GM12878 (cell line): ENCODE measurements around the gene EXOSC10. TPM values are rescaled to one million over a fixed set of nuclear protein-coding genes. Genes with fewer than 3 reads are reported as not detected.

Experiments used
- BMI1 ChIP-seq: fragments of 450-650 bp; IDR thresholded peaks from 2 replicates; pipeline ENCODE4 v1.6.1; 2016; ENCODE audit warnings: mild to moderate bottlenecking, moderate library complexity, borderline replicate concordance
- CUX1 ChIP-seq: IDR thresholded peaks from 2 replicates; pipeline ENCODE4 v1.6.1; 2012; ENCODE audit warnings: improper control_type of control experiment, low read depth, low read length; ENCODE audit not compliant: insufficient replicate concordance
- EP300 ChIP-seq, 2 experiments: fragments of 150-350 bp in 1 of 2; IDR thresholded peaks; 2 replicates each; pipeline ENCODE4 v1.6.1; 2011 to 2012; ENCODE audit warnings: low read depth in 2 of 2, low read length in 2 of 2, borderline replicate concordance in 1 of 2, improper control_type of control experiment in 1 of 2, inconsistent platforms in 1 of 2; ENCODE audit not compliant: control insufficient read depth in 1 of 2
- ETV6 ChIP-seq, 2 experiments: fragments of 450-650 bp in 1 of 2; IDR thresholded peaks in 1 of 2; conservative IDR thresholded peaks in 1 of 2; 2 replicates each; pipeline ENCODE4 v1.6.1; 2014; ENCODE audit warnings: antibody characterized with exemption in 1 of 2, borderline replicate concordance in 1 of 2, low read depth in 1 of 2, mild to moderate bottlenecking in 1 of 2, moderate library complexity in 1 of 2
- MXI1 ChIP-seq: fragments of 150-350 bp; IDR thresholded peaks from 2 replicates; pipeline ENCODE4 v1.6.1; 2011; ENCODE audit warnings: low read depth, mild to moderate bottlenecking, inconsistent platforms, low read length, improper control_type of control experiment
- NR2C1 ChIP-seq: fragments of 450-650 bp; IDR thresholded peaks from 2 replicates; pipeline ENCODE4 v1.6.1; 2017; ENCODE audit warnings: antibody characterized with exemption, mild to moderate bottlenecking, moderate library complexity
- NR2F1 ChIP-seq: fragments of 450-650 bp; conservative IDR thresholded peaks from 2 replicates; pipeline ENCODE4 v1.6.1; 2017; ENCODE audit warnings: mild to moderate bottlenecking
- SIN3A ChIP-seq: IDR thresholded peaks from 2 replicates; pipeline ENCODE4 v1.6.1; 2012; ENCODE audit warnings: low read depth, low read length, improper control_type of control experiment
- SMC3 ChIP-seq: IDR thresholded peaks from 2 replicates; pipeline ENCODE4 v1.6.1; 2011; ENCODE audit warnings: low read length, improper control_type of control experiment, borderline replicate concordance
- USF1 ChIP-seq: IDR thresholded peaks from 2 replicates; pipeline ENCODE4 v1.6.1; 2011; ENCODE audit warnings: borderline replicate concordance, low read depth, mild to moderate bottlenecking, moderate library complexity, mixed read lengths, low read length; ENCODE audit not compliant: insufficient read depth; ENCODE audit errors: extremely low read length
- USF2 ChIP-seq: IDR thresholded peaks from 2 replicates; pipeline ENCODE4 v1.6.1; 2011; ENCODE audit warnings: low read depth, low read length, improper control_type of control experiment, borderline replicate concordance
- ZNF384 ChIP-seq: IDR thresholded peaks from 2 replicates; pipeline ENCODE4 v1.6.1; 2012; ENCODE audit warnings: low read depth, mild to moderate bottlenecking, low read length, improper control_type of control experiment, borderline replicate concordance
- polyA plus RNA-seq, 11 experiments: library from polyadenylated mRNA; depleted of rRNA in 4 of 11; unstranded in 6 of 11; stranded (reverse) in 5 of 11; fragments of >200 nt; fragmentation: Nextera tagmentation in 4 of 11; fragmentation: Illumina TruSeq in 1 of 11; extraction: Ambion mirVana in 4 of 11; extraction: Trizol in 1 of 11; gene quantifications; 1 replicate in 1 of 11; 2 replicates in 10 of 11; pipeline versions ENCODE4 v1.2.1 to v1.2.3, GENCODE V29; 2011 to 2016; ENCODE audit warnings: inconsistent platforms in 2 of 11, missing spikeins in 2 of 11, low read depth in 1 of 11
- total RNA-seq, 4 experiments: library from RNA; depleted of rRNA in 3 of 4; stranded (reverse); fragments of >200 nt in 3 of 4; fragmentation: Illumina TruSeq in 1 of 4; extraction: Trizol in 1 of 4; gene quantifications; 2 replicates each; pipeline versions ENCODE4 v1.2.1 to v1.2.3, GENCODE V29; 2013 to 2021

EXOSC10 gene
- total and polyA plus RNA-seq, 10 of the 15 experiments (the other 5 are each of a cell fraction or from before 2014, with no cell fraction given) = 16.2 to 86.5 (median 66.4) TPM

- TF ChIP-seq ETV6 (conservative IDR thresholded peaks at IDR 0.05 in 1 of 2, IDR thresholded peaks at IDR 0.05 in 1 of 2; ENCODE audit: borderline replicate concordance in 1 of 2, low read depth in 1 of 2) (no peak), MXI1 (no peak), EP300 (IDR thresholded peaks at IDR 0.05; ENCODE audit: borderline replicate concordance in 1 of 2, control insufficient read depth in 1 of 2, low read depth in 2 of 2, low read length in 2 of 2) (no peak), CUX1 (no peak), NR2C1 (no peak), SIN3A (no peak), USF1 (no peak), USF2 (no peak), ZNF384 (no peak), NR2F1 (no peak), BMI1 (no peak), SMC3 (no peak)
Measured at GRCh38 chr1:11105586-11105985, 5.9 kb upstream of the EXOSC10 start (continued).
